GM21367 (cell line): Measurements from ENCODE around the gene PLEK.
"Not testable (repeated sequence)": the region's sequence is repeated elsewhere in the genome, so short reads cannot be mapped to it uniquely, and the experiment has no call there.

Experiments
- ATAC-seq: cut with Tn5 transposase; IDR thresholded peaks from one replicate; pipeline ENCODE4 v1.9.1; 2021; ENCODE audit not compliant: unreplicated experiment

The PLEK gene

DNA sequence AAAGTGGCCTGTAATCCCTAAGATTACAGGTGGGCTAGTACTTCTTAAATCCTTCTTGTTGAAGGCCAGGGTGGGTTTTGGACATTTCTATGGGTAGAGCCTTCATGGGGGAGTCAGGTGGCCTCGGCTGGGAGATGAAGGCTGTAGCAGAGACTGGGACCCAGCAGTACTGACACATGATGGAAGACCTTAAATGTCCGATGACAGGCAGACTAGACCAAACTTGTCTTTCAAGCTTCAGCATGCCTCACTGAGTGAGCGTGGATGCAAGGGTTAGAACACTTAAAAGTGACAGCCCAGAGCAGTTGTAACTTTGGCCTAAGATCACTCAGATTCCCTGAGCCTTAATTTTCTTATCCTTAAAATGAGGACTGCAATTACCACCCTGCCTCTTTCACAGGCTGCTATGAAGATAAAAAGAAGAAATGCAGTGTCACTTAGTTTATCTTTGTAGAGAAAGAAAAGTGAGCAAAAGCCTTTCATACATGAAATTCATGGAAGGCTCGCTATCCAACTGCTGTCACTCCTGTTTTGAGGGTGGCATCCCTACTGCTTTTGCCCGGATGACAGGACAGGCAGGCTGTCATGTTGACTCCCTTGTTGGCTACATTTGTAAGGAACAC is 19.5 kb downstream of the PLEK start:
- no peak for ATAC-seq

GRCh38 chr2:68385220-68385906 is 20.3 kb downstream of the PLEK start:
- no peak for ATAC-seq

DNA sequence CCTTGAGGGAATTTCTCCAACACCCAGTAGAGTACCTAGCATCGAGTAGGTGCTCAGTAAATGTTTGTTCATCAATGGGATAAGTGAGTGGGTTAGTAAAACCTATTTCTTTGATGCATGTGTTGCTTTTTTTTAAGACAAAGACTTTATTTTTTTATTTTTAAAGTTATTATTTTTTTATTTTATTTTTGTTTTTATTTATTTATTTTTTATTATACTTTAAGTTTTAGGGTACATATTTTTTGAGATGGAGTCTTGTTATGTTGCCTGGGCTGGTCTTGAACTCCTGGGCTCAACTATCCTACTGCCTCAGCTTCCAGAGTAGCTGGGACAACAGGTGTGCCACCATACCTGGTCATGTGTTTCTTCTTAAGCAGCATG is 20.8 kb downstream of the PLEK start:
- no peak for ATAC-seq

DNA sequence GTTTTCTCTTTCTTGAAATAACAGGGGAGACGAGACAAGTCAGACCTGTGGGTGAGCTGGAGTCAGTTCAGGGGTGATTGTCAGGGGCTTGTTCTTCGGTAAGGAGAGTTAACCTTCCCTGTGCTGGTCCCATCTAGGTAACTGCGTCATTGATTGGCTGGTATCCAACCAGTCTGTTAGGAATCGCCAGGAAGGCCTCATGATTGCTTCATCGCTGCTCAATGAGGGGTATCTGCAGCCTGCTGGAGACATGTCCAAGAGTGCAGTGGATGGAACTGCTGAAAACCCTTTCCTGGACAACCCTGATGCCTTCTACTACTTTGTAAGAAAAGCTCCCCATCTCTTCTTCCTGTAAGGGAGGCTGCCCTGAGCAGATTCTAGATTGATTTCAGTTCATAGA is 21.3 kb downstream of the PLEK start:
- ATAC-seq: no peak

DNA sequence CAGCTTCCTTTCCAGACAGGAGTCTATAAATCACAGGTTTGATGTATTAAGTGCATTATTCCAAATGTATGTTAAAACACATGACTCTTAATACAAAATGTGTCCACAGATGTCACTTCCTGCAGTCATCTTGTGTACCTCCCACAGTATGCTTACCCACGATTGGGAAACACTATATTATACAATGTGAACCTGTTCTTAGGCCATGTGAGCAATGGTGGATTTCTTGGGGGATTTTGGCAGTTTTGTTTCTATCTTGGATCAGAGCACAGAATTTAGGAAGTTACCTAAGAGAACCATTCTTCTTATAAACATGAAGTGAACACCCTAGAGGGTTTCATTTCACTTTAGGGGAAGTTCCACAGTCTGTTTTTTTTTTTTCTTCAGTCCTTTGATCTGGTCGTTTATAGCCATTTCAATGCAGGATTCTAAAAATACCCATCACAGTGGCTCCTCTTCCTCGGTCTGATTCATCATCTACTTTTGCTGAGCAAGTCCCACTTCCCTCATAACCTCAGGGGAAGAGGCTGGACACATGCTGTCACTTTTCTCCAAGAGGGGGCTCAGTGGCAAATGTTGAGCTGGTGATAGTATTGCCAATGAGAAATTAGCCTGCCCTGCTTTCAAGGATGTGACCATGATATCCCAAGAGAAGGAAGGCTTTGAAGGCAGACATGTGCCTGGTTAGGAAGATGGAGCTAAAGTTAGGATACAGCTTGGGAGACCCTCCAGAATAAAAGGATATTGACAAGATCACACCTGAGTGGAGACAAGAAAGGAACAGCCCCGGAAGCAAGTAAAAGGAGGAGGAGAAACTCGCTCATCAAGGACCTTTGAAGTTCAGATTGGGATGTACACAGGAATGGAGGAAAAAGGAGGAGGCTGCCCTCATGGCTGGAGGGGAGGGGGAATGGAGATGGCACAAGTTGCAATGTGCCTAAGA is 22.6 kb downstream of the PLEK start:
- ATAC-seq: no peak

GRCh38 chr2:68388358-68388757 is 23.3 kb downstream of the PLEK start:
- peak; percentile 23 for ATAC-seq

DNA sequence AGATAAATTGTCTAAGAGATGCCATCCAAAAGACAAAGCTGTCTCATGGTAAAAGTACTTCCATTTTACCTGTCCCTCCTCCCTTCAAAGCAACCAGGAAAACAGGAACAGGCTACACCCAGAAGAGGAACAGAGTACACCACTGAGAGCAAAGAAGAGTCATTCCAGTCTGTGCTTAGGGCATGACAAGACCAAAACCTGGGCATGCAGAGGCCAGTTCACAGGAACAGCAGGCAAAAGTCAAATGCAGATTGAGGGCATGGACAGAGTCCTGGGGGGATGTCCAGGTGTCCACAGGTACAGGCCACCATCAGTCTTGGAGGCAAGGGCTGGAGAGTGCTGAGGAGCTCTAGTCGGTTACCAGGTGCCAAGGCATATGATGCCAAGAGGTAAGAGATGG is 23.7 kb downstream of the PLEK start:
- ATAC-seq: no peak

GRCh38 chr2:68390114-68390513 is 25.0 kb downstream of the PLEK start:
- ATAC-seq: no peak

DNA sequence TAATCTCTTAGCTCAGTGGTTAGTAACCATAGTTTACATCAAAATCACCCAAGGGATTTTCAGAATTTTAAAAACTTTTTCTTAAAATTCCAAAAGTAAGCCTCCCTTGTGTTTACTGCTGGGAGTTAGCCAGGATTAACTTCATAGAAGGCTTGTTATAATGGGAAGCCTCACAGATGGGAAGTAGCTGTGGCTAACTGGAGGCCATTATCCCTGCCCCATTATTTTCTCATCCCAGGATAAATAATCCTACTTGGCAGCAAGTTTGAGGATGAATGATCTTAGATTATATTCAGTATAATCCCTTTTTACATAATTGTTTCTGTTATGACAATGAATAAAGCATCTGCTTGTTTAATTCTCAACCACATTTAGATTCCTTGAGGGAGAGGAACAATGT is 25.5 kb downstream of the PLEK start:
- no peak for ATAC-seq

DNA sequence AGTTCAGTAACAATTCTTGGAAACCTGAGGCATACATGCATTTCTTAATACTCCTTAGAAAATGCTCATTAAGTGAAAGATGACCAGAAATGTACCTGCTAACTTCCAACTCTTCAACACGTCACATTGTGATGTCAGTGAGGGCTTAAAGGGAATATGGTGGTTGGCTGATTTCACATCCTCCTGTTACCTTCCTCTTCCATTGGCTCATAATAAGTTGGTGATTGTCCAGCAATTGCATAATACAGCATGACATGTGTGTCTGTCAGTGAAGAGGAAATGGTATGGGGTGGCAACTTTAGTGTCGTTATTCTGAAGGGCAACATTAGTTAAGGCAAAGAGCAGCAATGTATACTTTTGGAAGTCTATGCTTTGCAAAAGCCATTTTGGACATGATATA is 26.0 kb downstream of the PLEK start:
- ATAC-seq: no peak

GRCh38 chr2:68391869-68392268 is 26.8 kb downstream of the PLEK start:
- ATAC-seq: no peak

GRCh38 chr2:68396093-68396492 is 31.0 kb downstream of the PLEK start:
- ATAC-seq: no peak

DNA sequence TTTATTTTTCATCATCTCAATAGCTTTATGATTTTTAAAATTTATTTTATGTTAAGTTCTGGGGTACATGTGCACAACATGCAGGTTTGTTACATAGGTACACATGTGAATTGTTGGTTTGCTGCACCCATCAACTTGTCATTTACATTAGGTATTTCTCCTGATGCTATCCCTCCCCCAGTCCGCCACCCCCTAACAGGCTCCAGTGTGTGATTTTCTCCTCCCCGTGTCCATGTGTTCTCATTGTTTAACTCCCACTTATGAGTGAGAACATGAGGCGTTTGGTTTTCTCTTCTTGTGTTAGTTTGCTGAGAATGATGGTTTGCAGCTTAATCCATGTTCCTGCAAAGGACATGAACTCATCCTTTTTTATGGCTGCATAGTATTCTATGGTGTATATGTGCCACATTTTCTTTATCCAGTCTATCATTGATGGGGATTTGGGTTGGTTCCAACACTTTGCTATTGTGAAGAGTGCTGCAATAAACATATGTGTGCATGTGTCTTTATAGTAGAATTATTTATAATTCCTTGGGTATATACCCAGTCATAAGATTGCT is 32.7 kb downstream of the PLEK start:
- ATAC-seq: not testable (repeated sequence)

GRCh38 chr2:68403199-68403644 is 38.1 kb downstream of the PLEK start:
- ATAC-seq: no peak

GRCh38 chr2:68404164-68404563 is 39.1 kb downstream of the PLEK start:
- peak; percentile 62 for ATAC-seq

DNA sequence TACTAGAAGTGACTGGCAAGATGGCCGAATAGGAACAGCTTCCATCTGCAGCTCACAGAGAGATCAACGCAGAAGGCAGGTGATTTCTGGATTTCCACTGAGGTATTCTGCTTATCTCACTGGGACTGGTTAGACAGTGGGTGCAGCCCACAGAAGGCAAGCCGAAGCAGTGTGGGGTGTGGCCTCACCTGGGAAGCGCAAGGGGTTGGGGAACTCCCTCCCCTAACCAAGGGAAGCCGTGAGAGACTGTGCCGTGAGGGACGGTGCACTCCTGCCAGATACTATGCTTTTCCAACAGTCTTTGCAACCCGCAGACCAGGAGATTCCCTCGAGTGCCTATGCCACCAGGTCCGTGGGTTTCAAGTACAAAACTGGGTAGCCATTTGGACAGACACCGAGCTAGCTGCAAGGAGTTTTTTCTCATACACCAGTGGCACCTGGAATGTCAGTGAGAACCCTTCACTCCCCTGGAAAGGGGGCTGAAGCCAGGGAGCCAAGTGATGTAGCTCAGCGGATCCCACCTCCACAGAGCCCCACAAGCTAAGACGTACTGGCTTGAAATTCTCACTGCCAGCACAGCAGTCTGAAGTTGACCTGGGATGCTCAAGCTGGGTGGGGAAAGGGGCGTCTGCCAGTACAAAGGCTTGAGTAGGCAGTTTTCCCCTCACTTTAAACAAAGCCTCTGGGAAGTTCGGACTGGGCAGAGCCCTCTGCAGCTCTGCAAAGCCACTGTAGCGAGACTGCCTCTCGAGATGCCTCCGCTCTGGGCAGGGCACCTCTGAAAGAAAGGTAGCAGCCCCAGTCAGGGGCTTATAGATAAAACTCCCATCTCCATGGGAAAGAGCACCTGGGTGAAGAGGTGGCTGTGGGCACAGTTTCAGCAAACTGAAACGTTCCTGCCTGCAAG is 40.1 kb downstream of the PLEK start:
- ATAC-seq: no peak

DNA sequence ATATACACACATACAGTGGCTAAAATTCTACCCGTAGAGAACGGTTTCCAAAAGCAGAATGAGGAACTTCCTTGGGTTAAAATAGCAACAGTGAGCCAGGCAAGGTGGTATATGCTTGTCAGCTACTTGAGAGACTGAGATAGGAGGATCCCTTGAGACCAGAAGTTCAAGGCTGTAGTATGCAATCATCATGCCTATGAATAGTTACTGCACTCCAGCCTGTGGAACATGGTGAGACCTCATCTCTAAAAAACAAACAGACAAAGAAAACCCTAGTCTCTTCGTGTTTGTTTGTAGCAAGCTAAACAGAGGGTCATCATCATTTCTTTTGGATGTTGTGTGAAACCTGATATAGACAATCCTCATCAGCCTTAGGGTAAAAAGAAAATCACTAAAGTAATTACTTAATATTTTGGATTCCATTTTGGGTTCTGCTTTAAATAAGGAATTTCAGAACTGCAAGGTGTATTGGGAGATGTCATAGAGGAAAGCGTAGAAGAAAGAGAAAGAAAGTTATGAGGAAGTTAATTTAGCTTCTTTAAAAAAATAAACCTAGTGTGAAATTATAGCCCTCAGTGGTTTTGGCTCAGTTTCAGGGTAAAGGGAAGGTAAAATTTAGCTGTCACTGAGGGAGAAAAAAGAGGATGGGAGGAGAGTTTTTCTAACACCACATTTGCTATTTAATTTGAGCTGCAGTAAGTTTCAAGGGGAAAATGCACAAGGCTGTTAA is 46.5 kb downstream of the PLEK start:
- ATAC-seq: peak; percentile 91

GRCh38 chr2:68412127-68412819 is 47.2 kb downstream of the PLEK start:
- ATAC-seq: peak; percentile 29

DNA sequence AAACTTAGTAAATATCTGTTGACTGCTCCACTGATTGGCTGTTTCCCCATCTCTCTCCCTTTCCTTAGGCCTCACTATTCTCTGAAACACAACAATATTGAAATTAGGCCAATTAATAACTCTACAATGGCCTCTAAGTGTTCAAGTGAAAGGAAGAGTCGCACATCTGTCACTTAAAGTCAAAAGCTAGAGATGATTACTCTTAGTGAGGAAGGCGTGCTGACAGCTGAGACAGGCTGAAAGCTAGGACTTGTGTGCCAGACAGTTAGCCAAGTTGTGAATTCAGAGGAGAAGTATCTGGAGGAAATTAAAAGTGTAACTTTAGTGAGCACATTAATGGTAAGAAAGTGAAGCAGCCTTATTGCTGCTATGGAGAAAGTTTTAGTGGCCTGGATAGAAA is 48.4 kb downstream of the PLEK start:
- ATAC-seq: no peak
